ENCODE measurements around the gene TRIM36.

GRCh38 chr5:115100319-115100955 is 69.3 kb downstream of the TRIM36 start:
- TF ChIP-seq EGR1 (IDR thresholded peaks at IDR 0.05; ENCODE audit: low read depth), result no peak
- no peak for TF ChIP-seq EZH2phosphoT487 (IDR thresholded peaks at IDR 0.05; ENCODE audit: borderline replicate concordance)
- TF ChIP-seq POLR2A (IDR thresholded peaks at IDR 0.05; ENCODE audit: borderline replicate concordance, extremely low read depth, insufficient read depth, insufficient read length), result no peak
- TF ChIP-seq EZH2 (IDR thresholded peaks at IDR 0.05), result no peak
- no peak for TF ChIP-seq CTCF (IDR thresholded peaks at IDR 0.05 in 2 of 3, conservative IDR thresholded peaks at IDR 0.05 in 1 of 3; ENCODE audit: borderline replicate concordance in 1 of 3, insufficient read depth in 1 of 3, low read depth in 2 of 3, low read length in 2 of 3)
- TF ChIP-seq REST (IDR thresholded peaks at IDR 0.05; ENCODE audit: low read depth), result no peak
- TF ChIP-seq ZFX (IDR thresholded peaks at IDR 0.05), result no peak
- TF ChIP-seq SIN3A (IDR thresholded peaks at IDR 0.05; ENCODE audit: low read depth), result no peak
- no peak for TF ChIP-seq TCF7L2 (IDR thresholded peaks at IDR 0.05; ENCODE audit: borderline replicate concordance, extremely low read depth, insufficient read depth, insufficient read length)
- TF ChIP-seq MAX (IDR thresholded peaks at IDR 0.05), result no peak
- TF ChIP-seq ZBTB33 (IDR thresholded peaks at IDR 0.05; ENCODE audit: extremely low read depth, insufficient replicate concordance, low read length), result no peak
- no peak for TF ChIP-seq FOSL1 (IDR thresholded peaks at IDR 0.05; ENCODE audit: low read depth)
- no peak for TF ChIP-seq ZNF274 (IDR thresholded peaks at IDR 0.05; ENCODE audit: low read depth, low read length)
- no peak for TF ChIP-seq CEBPB (IDR thresholded peaks at IDR 0.05; ENCODE audit: low read depth)
